Ishikawa (cell line): Measurements from ENCODE around the gene COMMD8.

Experiments used
- CEBPB ChIP-seq: IDR thresholded peaks from 2 replicates; pipeline ENCODE4 v1.6.1; 2012
- EGR1 ChIP-seq: IDR thresholded peaks from 2 replicates; pipeline ENCODE4 v1.6.1; 2012
- EP300 ChIP-seq: IDR thresholded peaks from 2 replicates; pipeline ENCODE4 v1.6.1; 2012; ENCODE audit warnings: borderline replicate concordance
- FOXM1 ChIP-seq: IDR thresholded peaks from 2 replicates; pipeline ENCODE4 v1.6.1; 2012; ENCODE audit warnings: low read depth, borderline replicate concordance
- RAD21 ChIP-seq: IDR thresholded peaks from 2 replicates; pipeline ENCODE4 v1.6.1; 2012; ENCODE audit warnings: low read depth
- TAF1 ChIP-seq: IDR thresholded peaks from 2 replicates; pipeline ENCODE4 v1.6.1; 2012; ENCODE audit warnings: low read depth, mild to moderate bottlenecking
- TCF12 ChIP-seq: IDR thresholded peaks from 2 replicates; pipeline ENCODE4 v1.6.1; 2012; ENCODE audit warnings: low read depth
- TEAD4 ChIP-seq: IDR thresholded peaks from 2 replicates; pipeline ENCODE4 v1.6.1; 2012
- YY1 ChIP-seq: IDR thresholded peaks from 2 replicates; pipeline ENCODE4 v1.6.1; 2012; ENCODE audit warnings: low read depth
- TF ChIP-seq, protein P1 (sequence below): IDR thresholded peaks from 2 replicates; pipeline ENCODE4 v1.6.1; 2012; ENCODE audit warnings: low read depth, mild to moderate bottlenecking
- TF ChIP-seq, protein P2 (sequence below): IDR thresholded peaks from 2 replicates; pipeline ENCODE4 v1.6.1; 2012

DNA sequence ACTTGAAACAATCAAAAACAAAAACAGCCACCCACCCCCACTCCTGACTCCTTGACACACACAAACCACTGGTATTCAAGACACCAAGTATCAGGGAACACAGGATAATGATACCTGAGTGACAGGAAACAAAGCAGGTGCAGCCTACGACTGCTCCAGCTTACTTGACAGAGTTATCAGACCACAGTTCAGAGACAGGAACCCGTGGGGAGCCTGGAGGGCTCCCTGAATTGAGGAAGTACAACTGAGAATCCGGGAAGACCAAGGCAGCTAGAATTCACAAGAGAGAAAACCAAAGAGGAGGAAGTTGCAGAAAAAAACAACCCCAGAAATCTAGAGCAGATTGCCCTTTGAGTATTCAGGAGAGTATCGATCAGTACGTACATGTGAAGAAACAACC, 20.5 kb downstream of the COMMD8 start:
- TF ChIP-seq TCF12 (no peak), CEBPB (no peak), EP300 (no peak), FOXM1 (no peak), EGR1 (no peak), RAD21 (no peak), YY1 (no peak), TEAD4 (no peak), TAF1 (no peak)
- TF ChIP-seq, protein P1, sequence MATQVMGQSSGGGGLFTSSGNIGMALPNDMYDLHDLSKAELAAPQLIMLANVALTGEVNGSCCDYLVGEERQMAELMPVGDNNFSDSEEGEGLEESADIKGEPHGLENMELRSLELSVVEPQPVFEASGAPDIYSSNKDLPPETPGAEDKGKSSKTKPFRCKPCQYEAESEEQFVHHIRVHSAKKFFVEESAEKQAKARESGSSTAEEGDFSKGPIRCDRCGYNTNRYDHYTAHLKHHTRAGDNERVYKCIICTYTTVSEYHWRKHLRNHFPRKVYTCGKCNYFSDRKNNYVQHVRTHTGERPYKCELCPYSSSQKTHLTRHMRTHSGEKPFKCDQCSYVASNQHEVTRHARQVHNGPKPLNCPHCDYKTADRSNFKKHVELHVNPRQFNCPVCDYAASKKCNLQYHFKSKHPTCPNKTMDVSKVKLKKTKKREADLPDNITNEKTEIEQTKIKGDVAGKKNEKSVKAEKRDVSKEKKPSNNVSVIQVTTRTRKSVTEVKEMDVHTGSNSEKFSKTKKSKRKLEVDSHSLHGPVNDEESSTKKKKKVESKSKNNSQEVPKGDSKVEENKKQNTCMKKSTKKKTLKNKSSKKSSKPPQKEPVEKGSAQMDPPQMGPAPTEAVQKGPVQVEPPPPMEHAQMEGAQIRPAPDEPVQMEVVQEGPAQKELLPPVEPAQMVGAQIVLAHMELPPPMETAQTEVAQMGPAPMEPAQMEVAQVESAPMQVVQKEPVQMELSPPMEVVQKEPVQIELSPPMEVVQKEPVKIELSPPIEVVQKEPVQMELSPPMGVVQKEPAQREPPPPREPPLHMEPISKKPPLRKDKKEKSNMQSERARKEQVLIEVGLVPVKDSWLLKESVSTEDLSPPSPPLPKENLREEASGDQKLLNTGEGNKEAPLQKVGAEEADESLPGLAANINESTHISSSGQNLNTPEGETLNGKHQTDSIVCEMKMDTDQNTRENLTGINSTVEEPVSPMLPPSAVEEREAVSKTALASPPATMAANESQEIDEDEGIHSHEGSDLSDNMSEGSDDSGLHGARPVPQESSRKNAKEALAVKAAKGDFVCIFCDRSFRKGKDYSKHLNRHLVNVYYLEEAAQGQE, result no peak
- TF ChIP-seq, protein P2, sequence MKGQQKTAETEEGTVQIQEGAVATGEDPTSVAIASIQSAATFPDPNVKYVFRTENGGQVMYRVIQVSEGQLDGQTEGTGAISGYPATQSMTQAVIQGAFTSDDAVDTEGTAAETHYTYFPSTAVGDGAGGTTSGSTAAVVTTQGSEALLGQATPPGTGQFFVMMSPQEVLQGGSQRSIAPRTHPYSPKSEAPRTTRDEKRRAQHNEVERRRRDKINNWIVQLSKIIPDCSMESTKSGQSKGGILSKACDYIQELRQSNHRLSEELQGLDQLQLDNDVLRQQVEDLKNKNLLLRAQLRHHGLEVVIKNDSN, result no peak
